HG03571 (cell line): Measurements from ENCODE around the gene EML3.
A peak's percentile ranks its signal among the peaks of the same experiment; 100 is the strongest.
"Not testable (repeated sequence)": the region's sequence is repeated elsewhere in the genome, so short reads cannot be mapped to it uniquely, and the experiment has no call there.

ENCODE experiments used
- ATAC-seq: cut with Tn5 transposase; IDR thresholded peaks from one replicate; pipeline ENCODE4 v1.9.1; 2021; ENCODE audit not compliant: unreplicated experiment

The EML3 gene

GRCh38 chr11:62600367-62601121 lies 12.0 kb downstream of the EML3 start:
- ATAC-seq, result no peak

GRCh38 chr11:62599901-62600300 lies 12.7 kb downstream of the EML3 start:
- no peak for ATAC-seq

- ATAC-seq, result peak; percentile 37
Measured at GRCh38 chr11:62599069-62599696, 13.4 kb downstream of the EML3 start.

GRCh38 chr11:62595124-62595523 lies 17.5 kb downstream of the EML3 start:
- ATAC-seq, result no peak

- no peak for ATAC-seq
Measured at GRCh38 chr11:62593434-62594044, 19.0 kb downstream of the EML3 start.

GRCh38 chr11:62592989-62593421 lies 19.6 kb downstream of the EML3 start:
- no peak for ATAC-seq

- ATAC-seq, result no peak
Measured at GRCh38 chr11:62592146-62592815, 20.3 kb downstream of the EML3 start.

- peak; percentile 76 for ATAC-seq
Measured at GRCh38 chr11:62591448-62592145, 21.0 kb downstream of the EML3 start, which contains the start of gene TUT1. Gene TUT1, minus strand, starts transcription at chr11:62591523. Its CDS starts 38 bp downstream, at chr11:62591485.

- ATAC-seq, result no peak
Measured at GRCh38 chr11:62588966-62589637, 23.5 kb downstream of the EML3 start.

- ATAC-seq, result not testable (repeated sequence)
Measured at GRCh38 chr11:62585356-62585755, 27.2 kb downstream of the EML3 start.

GRCh38 chr11:62581735-62582134 lies 30.8 kb downstream of the EML3 start:
- not testable (repeated sequence) for ATAC-seq

GRCh38 chr11:62580959-62581715 lies 31.4 kb downstream of the EML3 start:
- no peak for ATAC-seq

- ATAC-seq, result no peak
Measured at GRCh38 chr11:62579252-62579651, 33.3 kb downstream of the EML3 start.

- ATAC-seq, result no peak
Measured at GRCh38 chr11:62578541-62578940, 34.0 kb downstream of the EML3 start.

- no peak for ATAC-seq
Measured at GRCh38 chr11:62577046-62577714, 35.4 kb downstream of the EML3 start.

GRCh38 chr11:62575837-62576236 lies 36.7 kb downstream of the EML3 start:
- ATAC-seq, result no peak

GRCh38 chr11:62575156-62575555 lies 37.4 kb downstream of the EML3 start:
- no peak for ATAC-seq

GRCh38 chr11:62574363-62575071 lies 38.1 kb downstream of the EML3 start:
- ATAC-seq, result no peak
